CD4-positive, alpha-beta T cell (primary cell): ENCODE data around the gene COX7A2. TPM values are rescaled to one million over a fixed set of nuclear protein-coding genes. Genes with fewer than 3 reads are reported as not detected.

Source experiments
- ATAC-seq: fragments of 200-7000 bp; cut with Tn5 transposase; one replicate; pipeline ENCODE4 v1.10.0; 2022; ENCODE audit warnings: mild to moderate bottlenecking; ENCODE audit not compliant: poor library complexity
- CTCF ChIA-PET: fragments of 350-600 bp; sonication (Branson Sonifier 250); formaldehyde crosslinking; loops from one replicate; lab custom pipeline; 2021; ENCODE audit warnings: antibody characterized with exemption, inconsistent platforms; lab: Charles Lee
- POLR2A ChIA-PET: fragments of 350-600 bp; sonication (Branson Sonifier 250); formaldehyde crosslinking; loops from one replicate; lab custom pipeline; 2021; ENCODE audit warnings: antibody characterized with exemption, inconsistent platforms; lab: Charles Lee
- DNase-seq, 14 experiments: peaks; one replicate each; pipeline ENCODE4 v3.0.0-alpha.2; 2013 to 2020; ENCODE audit warnings: mixed read lengths in 2 of 14
- H3K27ac ChIP-seq, 2 donors: one replicate each; pipeline versions ENCODE4 v1.5.1 to v1.7.0; 2013; ENCODE audit warnings: low read length in 2 of 2, low read depth in 1 of 2, mild to moderate bottlenecking in 1 of 2
- H3K27me3 ChIP-seq, 2 experiments: 1 replicate in 1 of 2; 2 replicates in 1 of 2; pipeline versions ENCODE4 v1.6.1 to v1.7.0; 2013; ENCODE audit warnings: low read length in 2 of 2, control low read depth in 1 of 2, mild to moderate bottlenecking in 1 of 2, moderate library complexity in 1 of 2; ENCODE audit not compliant: insufficient read depth in 2 of 2, control insufficient read depth in 1 of 2
- H3K36me3 ChIP-seq: one replicate; pipeline ENCODE4 v1.6.1; 2013; ENCODE audit warnings: low read length, control low read depth; ENCODE audit not compliant: insufficient read depth
- H3K4me1 ChIP-seq: one replicate; pipeline ENCODE4 v1.6.1; 2013; ENCODE audit warnings: low read length, control low read depth; ENCODE audit not compliant: insufficient read depth
- H3K4me3 ChIP-seq: one replicate; pipeline ENCODE4 v1.5.1; 2013; ENCODE audit warnings: mild to moderate bottlenecking, low read length, moderate library complexity
- H3K9me3 ChIP-seq, 2 experiments: 1 replicate in 1 of 2; 2 replicates in 1 of 2; pipeline versions ENCODE4 v1.6.1 to v1.7.0; 2013; ENCODE audit warnings: low read length in 2 of 2, mild to moderate bottlenecking in 2 of 2, control low read depth in 1 of 2, moderate library complexity in 1 of 2; ENCODE audit not compliant: control insufficient read depth in 1 of 2, insufficient read depth in 1 of 2
- H3K27ac Mint-ChIP-seq: one replicate; pipeline ENCODE4 v1.8.0; 2020; ENCODE audit warnings: mixed read lengths
- H3K27me3 Mint-ChIP-seq: one replicate; pipeline ENCODE4 v1.8.0; 2021; ENCODE audit warnings: mixed read lengths
- H3K36me3 Mint-ChIP-seq: one replicate; pipeline ENCODE4 v1.8.0; 2021; ENCODE audit warnings: low read depth, mixed read lengths
- H3K4me1 Mint-ChIP-seq: one replicate; pipeline ENCODE4 v1.8.0; 2021; ENCODE audit warnings: low read depth, mixed read lengths
- H3K4me3 Mint-ChIP-seq: one replicate; pipeline ENCODE4 v1.8.0; 2020; ENCODE audit warnings: mild to moderate bottlenecking, mixed read lengths
- H3K9me3 Mint-ChIP-seq: one replicate; pipeline ENCODE4 v1.8.0; 2020; ENCODE audit warnings: mixed read lengths
- CTCF ChIP-seq: fragments of 200-600 bp; IDR thresholded peaks from one replicate; pipeline ENCODE4 v1.8.0; 2022; ENCODE audit warnings: antibody characterized with exemption, mild to moderate bottlenecking
- intact Hi-C, 2 experiments: fragments of 100-400 bp; cut with DNase I in 1 of 2; cut with micrococcal nuclease in 1 of 2; formaldehyde crosslinking; loops; one replicate each; pipeline versions ENCODE4 v1.15.1 to v1.9.0; 2023 to 2025; cut with DNase I, micrococcal nuclease
- total RNA-seq, 174 experiments: library from RNA in 2 of 174; stranded (reverse) in 2 of 174; gene quantifications; one replicate each; pipeline ENCODE4 v1.2.3 and lab custom pipeline; 2021 to 2026

COX7A2 gene
- total RNA-seq, 2 experiments from 2014 or later = 189 to 195 TPM

- Histone ChIP-seq H3K36me3 (no peaks in the 10 kb centered on the region), H3K4me3 (no peak overlapping the region), H3K4me1 (no peaks in the 10 kb centered on the region), H3K27ac (no peak overlapping the region), H3K9me3 (no peaks in the 10 kb centered on the region), H3K27me3 (peaks cover 5 to 21% of the 10 kb centered on the region in 2 experiments)
- ChIA-PET POLR2A (interaction anchor here (1.1 kb wide), 1 partner anchor 22 kb away, joined by 4 read pairs; the partner anchor contains the start of gene COX7A2), CTCF (no interaction called here)
- Mint-ChIP-seq H3K27me3 (peaks cover 62% of the 10 kb centered on the region), H3K9me3 (no peaks in the 10 kb centered on the region), H3K4me1 (no peaks in the 10 kb centered on the region), H3K4me3 (no peak overlapping the region), H3K36me3 (no peaks in the 10 kb centered on the region), H3K27ac (no peak overlapping the region)
- intact Hi-C loops = no loop called here
- DNase-seq (no peak), ATAC-seq (no peak)
- no peak for TF ChIP-seq CTCF
Observed at GRCh38 chr6:75221116-75221515, 22.5 kb downstream of the COX7A2 start.

GRCh38 chr6:75220357-75220756, 23.2 kb downstream of the COX7A2 start:
- no peak overlapping the region for H3K27ac ChIP-seq
- no peak overlapping the region for H3K4me3 ChIP-seq
- Mint-ChIP-seq H3K27me3 (peaks cover 69% of the 10 kb centered on the region), H3K9me3 (no peaks in the 10 kb centered on the region), H3K27ac (no peak overlapping the region), H3K4me1 (no peaks in the 10 kb centered on the region), H3K4me3 (no peak overlapping the region), H3K36me3 (no peaks in the 10 kb centered on the region)
- peaks cover 7 to 21% of the 10 kb centered on the region in 2 experiments for H3K27me3 ChIP-seq
- ATAC-seq (no peak), DNase-seq (no peak)
- intact Hi-C loops = no loop called here
- POLR2A ChIA-PET = interaction anchor here (1.1 kb wide), 1 partner anchor 23 kb away, joined by 4 read pairs; the partner anchor contains the start of gene COX7A2
- no peaks in the 10 kb centered on the region for H3K4me1 ChIP-seq
- no peaks in the 10 kb centered on the region for H3K9me3 ChIP-seq
- H3K36me3 ChIP-seq = no peaks in the 10 kb centered on the region
- no peak for TF ChIP-seq CTCF
- CTCF ChIA-PET = interaction anchor here (0.8 kb wide), 1 partner anchor 10 kb away, joined by 3 read pairs; no protein-coding TSS in a partner anchor

DNA sequence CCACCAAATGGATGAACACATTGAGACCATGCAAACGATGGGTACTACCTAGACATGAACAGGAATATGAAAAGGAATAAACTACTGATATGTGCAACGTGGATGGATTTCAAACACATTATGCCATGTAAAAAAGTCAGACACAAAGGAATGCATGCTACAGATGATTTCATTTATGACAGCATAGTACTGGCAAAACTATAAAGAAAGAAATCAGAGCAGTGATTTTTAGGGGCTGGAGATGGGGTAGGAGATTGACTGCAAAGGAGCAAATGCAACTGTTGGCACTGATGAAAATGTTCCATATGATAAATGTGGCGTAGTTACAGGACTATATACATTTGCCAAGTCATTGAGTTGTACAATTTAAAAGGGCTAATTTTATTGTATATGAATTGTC, 24.3 kb downstream of the COX7A2 start:
- no peak overlapping the region for H3K4me3 ChIP-seq
- H3K36me3 Mint-ChIP-seq = no peaks in the 10 kb centered on the region
- ChIA-PET CTCF (no interaction called here), POLR2A (no interaction called here)
- intact Hi-C loops = no loop called here
- no peaks in the 10 kb centered on the region for H3K9me3 ChIP-seq
- H3K4me1 ChIP-seq = no peaks in the 10 kb centered on the region
- peaks cover 3 to 21% of the 10 kb centered on the region in 2 experiments for H3K27me3 ChIP-seq
- H3K27ac Mint-ChIP-seq = no peak overlapping the region
- H3K27me3 Mint-ChIP-seq = peaks cover 71% of the 10 kb centered on the region
- no peaks in the 10 kb centered on the region for H3K36me3 ChIP-seq
- TF ChIP-seq CTCF = no peak
- no peak for DNase-seq
- H3K9me3 Mint-ChIP-seq = no peaks in the 10 kb centered on the region
- no peaks in the 10 kb centered on the region for H3K4me1 Mint-ChIP-seq
- no peak overlapping the region for H3K4me3 Mint-ChIP-seq
- no peak for ATAC-seq
- H3K27ac ChIP-seq = no peak overlapping the region
